Common myeloid progenitor, CD34-positive (primary cell): Measurements from ENCODE around the gene BSCL2.
"Not testable (repeated sequence)": the region's sequence is repeated elsewhere in the genome, so short reads cannot be mapped to it uniquely, and the experiment has no call there.

Experiments used
- CTCF ChIA-PET: fragments of 350-600 bp; sonication (Branson Sonifier 250); formaldehyde crosslinking; loops from one replicate; lab custom pipeline; 2021; ENCODE audit warnings: antibody characterized with exemption; lab: Charles Lee
- POLR2A ChIA-PET: fragments of 350-600 bp; sonication (Branson Sonifier 250); formaldehyde crosslinking; loops from one replicate; lab custom pipeline; 2021; ENCODE audit warnings: antibody characterized with exemption; lab: Charles Lee
- DNase-seq, 3 donors: peaks; one replicate each; pipeline versions ENCODE4 v3.0.0 to v3.0.0-alpha.2; 2013
- H3K27ac ChIP-seq, 2 experiments: 1 replicate in 1 of 2; 2 replicates in 1 of 2; pipeline ENCODE4 v1.7.0; 2013; ENCODE audit warnings: inconsistent platforms in 2 of 2, low read length in 2 of 2, mild to moderate bottlenecking in 2 of 2, low read depth in 1 of 2, moderate library complexity in 1 of 2; ENCODE audit not compliant: severe bottlenecking in 2 of 2, insufficient read depth in 1 of 2, poor library complexity in 1 of 2
- H3K27me3 ChIP-seq, 5 experiments: replicated peaks in 2 of 5; 1 replicate in 3 of 5; 2 replicates in 2 of 5; pipeline versions ENCODE4 v1.6.1 to v1.7.0; 2013; ENCODE audit warnings: low read length in 4 of 5, mild to moderate bottlenecking in 2 of 5, moderate library complexity in 2 of 5, inconsistent platforms in 1 of 5; ENCODE audit not compliant: insufficient read depth in 5 of 5, control insufficient read depth in 4 of 5
- H3K36me3 ChIP-seq, 4 experiments: 1 replicate in 2 of 4; 2 replicates in 2 of 4; pipeline versions ENCODE4 v1.6.1 to v1.7.0; 2013; ENCODE audit warnings: low read length in 3 of 4, control low read depth in 1 of 4, mild to moderate bottlenecking in 1 of 4; ENCODE audit not compliant: control insufficient read depth in 4 of 4, insufficient read depth in 4 of 4
- H3K4me1 ChIP-seq, 4 experiments: 1 replicate in 3 of 4; 2 replicates in 1 of 4; pipeline versions ENCODE4 v1.6.1 to v1.7.1; 2013; ENCODE audit warnings: low read length in 3 of 4, mild to moderate bottlenecking in 3 of 4, control low read depth in 1 of 4, inconsistent platforms in 1 of 4, moderate library complexity in 1 of 4; ENCODE audit not compliant: control insufficient read depth in 4 of 4, insufficient read depth in 4 of 4; ENCODE audit errors: control extremely low read depth in 1 of 4
- H3K4me3 ChIP-seq, 7 experiments: 1 replicate in 4 of 7; 2 replicates in 3 of 7; pipeline versions ENCODE4 v1.5.1 to v1.7.0; 2013; ENCODE audit warnings: mild to moderate bottlenecking in 7 of 7, low read length in 6 of 7, moderate library complexity in 6 of 7, inconsistent platforms in 2 of 7, low read depth in 2 of 7, control low read depth in 1 of 7; ENCODE audit not compliant: insufficient read depth in 4 of 7, control insufficient read depth in 1 of 7; ENCODE audit errors: extremely low read depth in 1 of 7
- H3K9me3 ChIP-seq, 5 experiments: 1 replicate in 4 of 5; 2 replicates in 1 of 5; pipeline versions ENCODE4 v1.6.1 to v1.7.1; 2013; ENCODE audit warnings: low read length in 4 of 5, mild to moderate bottlenecking in 2 of 5, inconsistent platforms in 1 of 5, low read depth in 1 of 5, moderate library complexity in 1 of 5; ENCODE audit not compliant: control insufficient read depth in 4 of 5, insufficient read depth in 2 of 5; ENCODE audit errors: control extremely low read depth in 1 of 5
- WGBS: methylation state at CpG from one replicate; pipeline ENCODE4 v1.1.5; 2013; ENCODE audit not compliant: insufficient coverage; 5-methylcytosine and 5-hydroxymethylcytosine counted together

Gene BSCL2

GRCh38 chr11:62693624-62694023, 13.6 kb downstream of the BSCL2 start:
- DNase-seq, H3K27ac ChIP-seq, H3K9me3 ChIP-seq, POLR2A ChIA-PET, H3K4me3 ChIP-seq, H3K27me3 ChIP-seq, H3K4me1 ChIP-seq: not testable (repeated sequence)
- no CpG with 5 or more reads among the region's 4 CpGs for WGBS
- CTCF ChIA-PET, result interaction anchor here (0.7 to 8.7 kb wide), 17 partner anchors 8 to 493 kb away, joined by 3 to 98 read pairs (median 9); partner anchors contain the start of genes BSCL2, GNG3, TUT1 and UQCC3
- peaks cover 3 to 46% (median 30%) of the 10 kb centered on the region in 4 experiments for H3K36me3 ChIP-seq

- ChIA-PET CTCF (interaction anchor here (1.0 to 8.7 kb wide), 5 partner anchors 9 to 114 kb away, joined by 3 to 98 read pairs (median 5); partner anchors contain the start of gene EML3), POLR2A (interaction anchor here (0.7 to 1.0 kb wide), 2 partner anchors 118 to 122 kb away, joined by 3 to 8 read pairs; no protein-coding TSS in a partner anchor)
- H3K9me3 ChIP-seq, result no peaks in the 10 kb centered on the region
- H3K4me1 ChIP-seq, result peaks cover 0 to 12% (median 5%) of the 10 kb centered on the region in 4 experiments
- 88% methylated on average over 7 of the region's 11 CpGs for WGBS
- peaks cover 0 to 20% (median 2%) of the 10 kb centered on the region in 5 experiments for H3K27me3 ChIP-seq
- H3K36me3 ChIP-seq, result peaks cover 3 to 43% (median 27%) of the 10 kb centered on the region in 4 experiments
- no peak within 1 kb of the TSS for H3K27ac ChIP-seq
- no peak within 1 kb of the TSS for H3K4me3 ChIP-seq
- no peak for DNase-seq
Measured at GRCh38 chr11:62689421-62690183, 17.6 kb downstream of the BSCL2 start, which contains the start of gene LRRN4CL. LRRN4CL (minus strand) TSS chr11:62689530; CDS start chr11:62688508, 1,022 bp downstream.

- Histone ChIP-seq H3K9me3 (no peaks in the 10 kb centered on the region), H3K27ac (no peak overlapping the region), H3K4me3 (peak overlapping the region in 1 of 7 experiments; percentile 53), H3K36me3 (peaks cover 3 to 37% (median 25%) of the 10 kb centered on the region in 4 experiments), H3K27me3 (peaks cover 0 to 20% (median 2%) of the 10 kb centered on the region in 5 experiments), H3K4me1 (peaks cover 0 to 12% (median 5%) of the 10 kb centered on the region in 4 experiments)
- ChIA-PET CTCF (interaction anchor here (1.3 to 8.7 kb wide), 2 partner anchors 8 to 13 kb away, joined by 4 to 98 read pairs; no protein-coding TSS in a partner anchor), POLR2A (interaction anchor here (0.7 kb wide), 1 partner anchor 123 kb away, joined by 3 read pairs; no protein-coding TSS in a partner anchor)
- 100% methylated on average over 1 of the region's 1 CpG for WGBS
- DNase-seq, result no peak
Measured at GRCh38 chr11:62688491-62688890, 18.7 kb downstream of the BSCL2 start.

GRCh38 chr11:62687508-62688396, 19.5 kb downstream of the BSCL2 start:
- peak overlapping the region in 3 of 7 experiments; percentile 19 to 60 (median 53) for H3K4me3 ChIP-seq
- CTCF ChIA-PET, result interaction anchor here (0.9 to 1.3 kb wide), 5 partner anchors 13 to 76 kb away, joined by 3 to 4 read pairs (median 3); partner anchors contain the start of gene ZBTB3
- POLR2A ChIA-PET, result interaction anchor here (0.6 to 1.1 kb wide), 2 partner anchors 16 to 261 kb away, joined by 3 to 5 read pairs; partner anchors contain the start of genes LBHD1 and UQCC3

GRCh38 chr11:62682518-62682917, 24.7 kb downstream of the BSCL2 start:
- Histone ChIP-seq H3K27me3 (peaks cover 0 to 8% (median 0%) of the 10 kb centered on the region in 5 experiments), H3K4me1 (peaks cover 2 to 28% (median 16%) of the 10 kb centered on the region in 4 experiments), H3K27ac (no peak overlapping the region), H3K4me3 (no peak overlapping the region), H3K36me3 (peaks cover 0 to 7% (median 3%) of the 10 kb centered on the region in 4 experiments), H3K9me3 (no peaks in the 10 kb centered on the region)
- WGBS, result 94% methylated on average over 6 of the region's 7 CpGs
- no peak for DNase-seq
- ChIA-PET CTCF (interaction anchor here (2.9 to 3.3 kb wide), 2 partner anchors 10 to 41 kb away, joined by 9 to 98 read pairs; partner anchors contain the start of gene LRRN4CL), POLR2A (interaction anchor here (0.6 kb wide), 1 partner anchor 10 kb away, joined by 3 read pairs; the partner anchor contains the start of gene LBHD1)

More at GRCh38 chr11:62687508-62688396, 19.5 kb downstream of the BSCL2 start:
- Histone ChIP-seq H3K4me1 (peaks cover 0 to 12% (median 5%) of the 10 kb centered on the region in 4 experiments), H3K9me3 (no peaks in the 10 kb centered on the region), H3K36me3 (peaks cover 3 to 31% (median 20%) of the 10 kb centered on the region in 4 experiments), H3K27ac (no peak overlapping the region), H3K27me3 (peaks cover 0 to 20% (median 2%) of the 10 kb centered on the region in 5 experiments)
- WGBS, result 40% methylated on average over 66 of the region's 74 CpGs
- peak in 1 of 3 donors; percentile 27 for DNase-seq

- 34% methylated on average over 3 of the region's 4 CpGs for WGBS
- DNase-seq, result peak; percentile 65 to 81 (median 80)
- peaks cover 2 to 20% (median 18%) of the 10 kb centered on the region in 4 experiments for H3K36me3 ChIP-seq
- H3K27me3 ChIP-seq, result no peaks in the 10 kb centered on the region
- H3K27ac ChIP-seq, result peak overlapping the region in 1 of 2 experiments; percentile 34
- CTCF ChIA-PET, result interaction anchor here (0.7 to 3.3 kb wide), 25 partner anchors 9 to 256 kb away, joined by 3 to 98 read pairs (median 4); partner anchors contain the start of genes BSCL2, C11orf98, CSKMT and EML3
- H3K4me3 ChIP-seq, result peak overlapping the region in 1 of 7 experiments; percentile 23
- H3K9me3 ChIP-seq, result no peaks in the 10 kb centered on the region
- peaks cover 2 to 26% (median 16%) of the 10 kb centered on the region in 4 experiments for H3K4me1 ChIP-seq
- POLR2A ChIA-PET, result interaction anchor here (1.3 to 2.0 kb wide), 4 partner anchors 9 to 89 kb away, joined by 4 to 8 read pairs (median 6); partner anchors contain the start of genes GANAB, LBHD1, TUT1 and UQCC3
Measured at GRCh38 chr11:62680825-62681240, 26.4 kb downstream of the BSCL2 start.
